K562 (cell line): Measurements from ENCODE around the gene KRTAP5-1. TPM values are rescaled to one million over a fixed set of nuclear protein-coding genes. Genes with fewer than 3 reads are reported as not detected.

Source experiments
- ATAC-seq: fragments of 200-7000 bp; cut with Tn5 transposase; 3 replicates; pipeline ENCODE4 v1.9.1; 2020; ENCODE audit warnings: moderate library complexity
- BruUV-seq: library from RNA; stranded (reverse); fragments of 400-500 nt; replicated peaks from 2 replicates; lab custom pipeline; 2021; lab: Mats Ljungman, UMichigan
- CTCF ChIA-PET: fragments of 300-600 bp; formaldehyde crosslinking; extraction: SDS; loops from one replicate; lab custom pipeline; 2021; ENCODE audit warnings: low intra/inter-chr PET ratio; lab: Yijun Ruan, JAX
- POLR2A ChIA-PET: fragments of 300-600, 350-650 bp; sonication (Branson Sonifier 250); formaldehyde crosslinking; extraction: SDS; loops from one replicate; lab custom pipeline; 2021; ENCODE audit warnings: antibody characterized with exemption, inconsistent platforms; lab: Yijun Ruan, JAX
- DNase-seq, 4 experiments: peaks; one replicate each; pipeline versions ENCODE4 v3.0.0 to v3.0.0-alpha.2; 2011 to 2018; ENCODE audit warnings: low spot score in 3 of 4, mixed read lengths in 3 of 4; ENCODE audit errors: extremely low read depth in 1 of 4
- FAIRE-seq: peaks from 2 replicates; lab custom pipeline; 2011; peaks lifted over from hg19 to GRCh38; lab: Jason Lieb, UNC
- H2AFZ ChIP-seq: 2 replicates; pipeline ENCODE4 v1.6.0; 2011; ENCODE audit warnings: low read depth, low read length, control low read depth, inconsistent platforms
- H3K27ac ChIP-seq: fragments of 200-600 bp; 3 replicates; pipeline ENCODE4 v1.8.0; 2011; ENCODE audit warnings: low read depth, mild to moderate bottlenecking, control low read depth, inconsistent platforms, low read length, moderate library complexity, mixed read lengths; ENCODE audit errors: extremely low read depth
- H3K27me3 ChIP-seq, 2 experiments: fragments of 300-600 bp in 1 of 2; 2 replicates in 1 of 2; 3 replicates in 1 of 2; pipeline versions ENCODE4 v1.6.0 to v1.8.0; 2011; ENCODE audit warnings: inconsistent platforms in 2 of 2, low read length in 2 of 2, mild to moderate bottlenecking in 1 of 2, mixed read lengths in 1 of 2, moderate library complexity in 1 of 2; ENCODE audit not compliant: control insufficient read depth in 2 of 2, insufficient read depth in 2 of 2
- H3K36me3 ChIP-seq: fragments of 300-600 bp; 3 replicates; pipeline ENCODE4 v1.8.0; 2011; ENCODE audit warnings: mild to moderate bottlenecking, low read length, inconsistent platforms; ENCODE audit not compliant: control insufficient read depth, insufficient read depth
- H3K4me1 ChIP-seq, 2 experiments: fragments of 200-600 bp in 1 of 2; replicated peaks in 1 of 2; 2 replicates in 1 of 2; 3 replicates in 1 of 2; pipeline versions ENCODE4 v1.5.1 to v1.8.0; 2011; ENCODE audit warnings: inconsistent platforms in 2 of 2, low read length in 2 of 2, mild to moderate bottlenecking in 1 of 2, mixed read lengths in 1 of 2, moderate library complexity in 1 of 2; ENCODE audit not compliant: control insufficient read depth in 2 of 2, insufficient read depth in 2 of 2
- H3K4me2 ChIP-seq: 2 replicates; pipeline ENCODE4 v1.6.1; 2011; ENCODE audit warnings: low read length, control low read depth, inconsistent platforms, mixed read lengths; ENCODE audit not compliant: insufficient read depth
- H3K4me3 ChIP-seq: fragments of 200-600 bp; sonication (generic), shearing (Covaris generic); 2 replicates; pipeline ENCODE4 v1.5.1; 2016; ENCODE audit warnings: control low read depth, inconsistent platforms
- H3K79me2 ChIP-seq: fragments of 200-600 bp; 3 replicates; pipeline ENCODE4 v1.8.0; 2011; ENCODE audit warnings: low read length, inconsistent platforms; ENCODE audit not compliant: control insufficient read depth, insufficient read depth
- H3K9ac ChIP-seq, 2 experiments: 2 replicates each; pipeline versions ENCODE4 v1.6.0 to v1.6.1; 2011; ENCODE audit warnings: low read depth in 2 of 2, low read length in 2 of 2, control low read depth in 1 of 2, inconsistent platforms in 1 of 2, mild to moderate bottlenecking in 1 of 2, mixed read lengths in 1 of 2; ENCODE audit not compliant: insufficient read depth in 1 of 2
- H3K9me1 ChIP-seq: one replicate; pipeline ENCODE4 v1.6.0; 2011; ENCODE audit warnings: inconsistent platforms, mild to moderate bottlenecking, low read length, moderate library complexity; ENCODE audit not compliant: control insufficient read depth, insufficient read depth
- H3K9me3 ChIP-seq: replicated peaks from 2 replicates; pipeline ENCODE4 v1.5.1; 2011; ENCODE audit warnings: low read depth, low read length, inconsistent platforms; ENCODE audit not compliant: control insufficient read depth, insufficient read depth
- H4K20me1 ChIP-seq: replicated peaks from 2 replicates; pipeline ENCODE4 v1.6.1; 2011; ENCODE audit warnings: low read length, inconsistent platforms, mixed read lengths; ENCODE audit not compliant: control insufficient read depth, insufficient read depth
- E2F1 ChIP-seq: sonication (generic); formaldehyde crosslinking; IDR thresholded peaks from 2 replicates; pipeline ENCODE4 v1.8.1; 2023; ENCODE audit warnings: mild to moderate bottlenecking, missing genetic modification reagents, moderate library complexity
- E2F6 ChIP-seq, 2 experiments: IDR thresholded peaks; 2 replicates each; pipeline ENCODE4 v1.6.1; 2011; ENCODE audit warnings: borderline replicate concordance in 1 of 2, control low read depth in 1 of 2, low read depth in 1 of 2, low read length in 1 of 2, mild to moderate bottlenecking in 1 of 2, mixed read lengths in 1 of 2, moderate library complexity in 1 of 2; ENCODE audit not compliant: insufficient read depth in 1 of 2, insufficient read length in 1 of 2, poor library complexity in 1 of 2, severe bottlenecking in 1 of 2; ENCODE audit errors: extremely low read depth in 1 of 2
- PBX2 ChIP-seq, 2 experiments: IDR thresholded peaks in 1 of 2; conservative IDR thresholded peaks in 1 of 2; 2 replicates each; pipeline ENCODE4 v1.6.1; 2016; ENCODE audit warnings: low read depth in 2 of 2, mild to moderate bottlenecking in 1 of 2, missing compliant biosample characterization in 1 of 2, missing genetic modification characterization in 1 of 2, moderate library complexity in 1 of 2
- PCBP2 ChIP-seq: fragments of 200-400 bp; formaldehyde crosslinking; IDR thresholded peaks from 2 replicates; pipeline ENCODE4 v1.6.1; 2018; ENCODE audit warnings: low read length, low read depth, mild to moderate bottlenecking, moderate library complexity; ENCODE audit not compliant: poor library complexity, severe bottlenecking
- WGBS: fragments of 100-300 bp; shearing (Covaris generic); methylation state at CpG from one replicate; pipeline ENCODE4 v1.1.6; 2016; ENCODE audit warnings: low coverage, mixed read lengths; ENCODE audit not compliant: insufficient coverage; ENCODE audit errors: missing lambda C conversion rate; 5-methylcytosine and 5-hydroxymethylcytosine counted together
- in situ Hi-C: fragments of 300-500 bp; cut with MboI; formaldehyde crosslinking; loops from 4 replicates; pipeline ENCODE4 v1.15.0; 2018; ENCODE audit warnings: inconsistent platforms, mixed read lengths
- intact Hi-C: fragments of 100-400 bp; cut with micrococcal nuclease; formaldehyde crosslinking; loops from 2 replicates; pipeline ENCODE4 v1.14.2; 2022
- polyA plus RNA-seq, 8 experiments: library from polyadenylated mRNA; depleted of rRNA in 4 of 8; stranded (reverse) in 5 of 8; unstranded in 3 of 8; fragments of >200 nt; fragmentation: Nextera tagmentation in 2 of 8; fragmentation: Illumina TruSeq in 1 of 8; extraction: Ambion mirVana in 2 of 8; extraction: Trizol in 1 of 8; gene quantifications; 2 replicates each; pipeline versions ENCODE4 v1.2.1 to v1.2.3, GENCODE V29; 2011 to 2014; ENCODE audit warnings: inconsistent platforms in 1 of 8, missing spikeins in 1 of 8
- total RNA-seq, 7 experiments: library from RNA; depleted of rRNA in 6 of 7; stranded (reverse); fragments of >200 nt in 6 of 7; fragmentation: Illumina TruSeq in 2 of 7; extraction: Trizol in 2 of 7; gene quantifications; 2 replicates each; pipeline versions ENCODE4 v1.2.1 to v1.2.3, GENCODE V29; 2011 to 2021; ENCODE audit warnings: low replicate concordance in 1 of 7

KRTAP5-1 gene
- total and polyA plus RNA-seq, 9 of the 15 experiments (the other 6 are each of a cell fraction or from before 2014, with no cell fraction given) = not detected

- TF ChIP-seq PBX2 (CRISPR knock-in tag; IDR thresholded peaks at IDR 0.05; ENCODE audit: low read depth) (no peak), PBX2 (tag; conservative IDR thresholded peaks at IDR 0.05; ENCODE audit: low read depth) (peak; percentile 63), PCBP2 (no peak)
Measured at GRCh38 chr11:1536065-1536843, 48.8 kb downstream of the KRTAP5-1 start (continued).

GRCh38 chr11:1534682-1535081, 50.4 kb downstream of the KRTAP5-1 start:
- intact Hi-C loops (no loop called here), in situ Hi-C loops (no loop called here)
- Histone ChIP-seq H3K9me3 (no peaks in the 10 kb centered on the region), H3K9ac (no peak overlapping the region), H3K9me1 (peaks cover 9% of the 10 kb centered on the region), H3K27ac (no peak overlapping the region), H4K20me1 (peaks cover 21% of the 10 kb centered on the region), H3K4me3 (no peak overlapping the region), H3K4me2 (no peak overlapping the region), H3K27me3 (no peaks in the 10 kb centered on the region), H2AFZ (no peak overlapping the region), H3K36me3 (peaks cover 11% of the 10 kb centered on the region; the same call in 1 of the 3 replicates), H3K79me2 (peaks cover 32% of the 10 kb centered on the region; the same call in 2 of the 3 replicates), H3K4me1 (peaks cover 0 to 35% of the 10 kb centered on the region in 2 experiments; a peak in 3 of 5 replicates)
- no peak for DNase-seq
- no TSS peak for BruUV-seq
- POLR2A ChIA-PET = interaction anchor here (0.5 kb wide), 1 partner anchor 687 kb away, joined by 3 read pairs; no protein-coding TSS in a partner anchor
- TF ChIP-seq E2F6 (IDR thresholded peaks at IDR 0.05; ENCODE audit: borderline replicate concordance in 1 of 2, extremely low read depth in 1 of 2, insufficient read depth in 1 of 2, insufficient read length in 1 of 2, low read depth in 1 of 2, low read length in 1 of 2, poor library complexity in 1 of 2, severe bottlenecking in 1 of 2) (peak in 1 of 2 experiments; percentile 16), E2F1 (no peak)
- no peak for FAIRE-seq
- CTCF ChIA-PET = no interaction called here
- 87% methylated on average over 14 of the region's 14 CpGs for WGBS
- ATAC-seq = no peak
